Spleen (tissue), 11 donors: ENCODE measurements around the gene NUCB2. TPM values are rescaled to one million over a fixed set of nuclear protein-coding genes. Genes with fewer than 3 reads are reported as not detected.

Experiments
- DNase-seq: peaks from one replicate; pipeline ENCODE4 v3.0.0-alpha.2; 2020
- H3K27ac ChIP-seq, 8 donors: fragments of 200-600 bp; sonication (generic) in 7 of 8; 1 replicate in 4 of 8; 2 replicates in 4 of 8; pipeline versions ENCODE4 v1.5.0 to v1.8.0; 2016 to 2021; ENCODE audit warnings: inconsistent platforms in 4 of 8, mild to moderate bottlenecking in 4 of 8, moderate library complexity in 1 of 8
- H3K27me3 ChIP-seq, 7 donors: fragments of 200-600 bp; sonication (generic) in 6 of 7; replicated peaks in 1 of 7; 1 replicate in 4 of 7; 2 replicates in 3 of 7; pipeline versions ENCODE4 v1.5.0 to v1.8.0; 2016 to 2021; ENCODE audit warnings: inconsistent platforms in 3 of 7, mild to moderate bottlenecking in 1 of 7
- H3K36me3 ChIP-seq, 6 donors: fragments of 200-600 bp; sonication (generic) in 5 of 6; 1 replicate in 4 of 6; 2 replicates in 2 of 6; pipeline versions ENCODE4 v1.5.0 to v1.8.0; 2016 to 2021; ENCODE audit warnings: inconsistent platforms in 2 of 6
- H3K4me1 ChIP-seq, 6 donors: fragments of 200-600 bp; sonication (generic) in 5 of 6; 1 replicate in 3 of 6; 2 replicates in 3 of 6; pipeline versions ENCODE4 v1.5.0 to v1.8.0; 2016 to 2021; ENCODE audit warnings: inconsistent platforms in 3 of 6
- H3K4me3 ChIP-seq, 8 donors: fragments of 200-600 bp; sonication (generic) in 7 of 8; 1 replicate in 4 of 8; 2 replicates in 4 of 8; pipeline versions ENCODE4 v1.5.0 to v1.8.0; 2016 to 2021; ENCODE audit warnings: inconsistent platforms in 4 of 8, mild to moderate bottlenecking in 4 of 8, moderate library complexity in 2 of 8
- H3K9me3 ChIP-seq, 8 donors: fragments of 200-600 bp; sonication (generic) in 7 of 8; 1 replicate in 4 of 8; 2 replicates in 4 of 8; pipeline versions ENCODE4 v1.5.0 to v1.8.0; 2016 to 2021; ENCODE audit warnings: inconsistent platforms in 4 of 8
- POLR2A ChIP-seq, 3 donors: fragments of 450-650 bp; IDR thresholded peaks; one replicate each; pipeline ENCODE4 v1.5.1; 2017; ENCODE audit warnings: antibody characterized with exemption in 3 of 3, mild to moderate bottlenecking in 1 of 3
- POLR2AphosphoS5 ChIP-seq, 3 donors: sonication (generic); formaldehyde crosslinking; IDR thresholded peaks; one replicate each; pipeline ENCODE4 v1.5.1; 2017; ENCODE audit warnings: antibody characterized with exemption in 3 of 3
- WGBS, 5 donors: extraction: QIAGEN DNeasy Blood & Tissue Kit in 3 of 5; methylation state at CpG; one replicate each; pipeline versions ENCODE4 v1.1.5 to v1.1.7; 2013 to 2018; 5-methylcytosine and 5-hydroxymethylcytosine counted together
- intact Hi-C: fragments of 100-400 bp; cut with DNase I; formaldehyde crosslinking; loops from one replicate; pipeline ENCODE4 v1.15.0; 2023; ENCODE audit warnings: low total_unique reads
- polyA plus RNA-seq, 3 donors: library from polyadenylated mRNA; stranded (reverse); fragments of 200-250 nt; gene quantifications; one replicate each; pipeline ENCODE4 v1.2.1, GENCODE V29; 2013
- total RNA-seq, 7 donors: library from RNA; depleted of rRNA in 3 of 7; stranded (reverse); fragments of >200 nt in 3 of 7; fragmentation: NEBNext Ultra II Directional in 4 of 7; extraction: Animal tissue kit (Norgen Biotek cat#: 25700) in 4 of 7; gene quantifications; one replicate each; pipeline versions ENCODE4 v1.1.0 to v1.2.1, GENCODE V29; 2016 to 2021
- TF ChIP-seq, protein P1 (sequence below), 11 experiments: fragments of 200-600 bp in 7 of 11; fragments of 450-650 bp in 4 of 11; sonication (generic) in 4 of 11; IDR thresholded peaks in 8 of 11; conservative IDR thresholded peaks in 3 of 11; 1 replicate in 7 of 11; 2 replicates in 4 of 11; pipeline versions ENCODE4 v1.4.0 to v1.8.0; 2016 to 2021; ENCODE audit warnings: antibody characterized with exemption in 11 of 11, inconsistent platforms in 4 of 11, mild to moderate bottlenecking in 1 of 11
- donor health status: healthy with polysubstance abuse.
- donor health status: DM: no; HTN: no; CAD: no; lungs with moderate emphysema.
- donor health status: DM: no; HTN: no; CAD: no.
- donor health status: Bipolar disorder and iron deficiency.
- donor health status: healthy.
- donor health status: DM: no; HTN: no; CAD: no.
- donor health status: DM: yes; HTN: yes; CAD: no.

Gene NUCB2
- total and polyA plus RNA-seq, 10 donors, result 15.6 to 60.2 (median 46.2) TPM

DNA sequence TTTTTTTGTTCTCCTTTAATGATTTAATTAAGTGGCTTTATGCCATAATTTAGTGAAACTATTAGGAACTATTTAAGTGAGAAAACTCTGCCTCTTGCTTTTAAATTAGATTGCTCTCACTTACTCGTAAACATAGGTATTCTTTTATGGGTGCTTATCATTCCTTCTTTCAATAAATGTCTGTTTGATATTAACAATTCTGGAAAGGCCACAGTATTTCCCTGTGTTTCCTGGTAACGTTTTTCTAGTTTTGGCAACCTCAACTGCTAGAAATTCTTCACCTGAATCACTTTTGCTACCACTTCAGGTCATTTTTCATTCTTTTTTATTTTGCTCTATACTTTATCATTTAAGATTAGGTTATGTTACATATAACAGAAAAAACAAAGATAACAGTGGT lies 55.1 kb downstream of the NUCB2 start:
- H3K4me3 ChIP-seq, result no peak overlapping the region
- no peaks in the 10 kb centered on the region for H3K4me1 ChIP-seq
- no peak overlapping the region for H3K27ac ChIP-seq
- H3K36me3 ChIP-seq, result peaks cover 0 to 82% (median 21%) of the 10 kb centered on the region in 6 donors
- TF ChIP-seq, protein P1, sequence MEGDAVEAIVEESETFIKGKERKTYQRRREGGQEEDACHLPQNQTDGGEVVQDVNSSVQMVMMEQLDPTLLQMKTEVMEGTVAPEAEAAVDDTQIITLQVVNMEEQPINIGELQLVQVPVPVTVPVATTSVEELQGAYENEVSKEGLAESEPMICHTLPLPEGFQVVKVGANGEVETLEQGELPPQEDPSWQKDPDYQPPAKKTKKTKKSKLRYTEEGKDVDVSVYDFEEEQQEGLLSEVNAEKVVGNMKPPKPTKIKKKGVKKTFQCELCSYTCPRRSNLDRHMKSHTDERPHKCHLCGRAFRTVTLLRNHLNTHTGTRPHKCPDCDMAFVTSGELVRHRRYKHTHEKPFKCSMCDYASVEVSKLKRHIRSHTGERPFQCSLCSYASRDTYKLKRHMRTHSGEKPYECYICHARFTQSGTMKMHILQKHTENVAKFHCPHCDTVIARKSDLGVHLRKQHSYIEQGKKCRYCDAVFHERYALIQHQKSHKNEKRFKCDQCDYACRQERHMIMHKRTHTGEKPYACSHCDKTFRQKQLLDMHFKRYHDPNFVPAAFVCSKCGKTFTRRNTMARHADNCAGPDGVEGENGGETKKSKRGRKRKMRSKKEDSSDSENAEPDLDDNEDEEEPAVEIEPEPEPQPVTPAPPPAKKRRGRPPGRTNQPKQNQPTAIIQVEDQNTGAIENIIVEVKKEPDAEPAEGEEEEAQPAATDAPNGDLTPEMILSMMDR (IDR thresholded peaks at IDR 0.05 in 8 of 11, conservative IDR thresholded peaks at IDR 0.05 in 3 of 11), result no peak
- TF ChIP-seq POLR2A (IDR thresholded peaks at IDR 0.05) (no peak), POLR2AphosphoS5 (IDR thresholded peaks at IDR 0.05) (no peak)
- no peaks in the 10 kb centered on the region for H3K9me3 ChIP-seq
- WGBS, 5 donors, result 77 to 91% (median 87%) methylated on average over 2 of the region's 2 CpGs
- no peaks in the 10 kb centered on the region for H3K27me3 ChIP-seq
- DNase-seq, result no peak
- intact Hi-C loops, result no loop called here

GRCh38 chr11:17333799-17334586 lies 57.5 kb downstream of the NUCB2 start:
- no peaks in the 10 kb centered on the region for H3K27me3 ChIP-seq
- no peak for TF ChIP-seq POLR2A (IDR thresholded peaks at IDR 0.05)
- TF ChIP-seq POLR2AphosphoS5 (IDR thresholded peaks at IDR 0.05), result no peak
- TF ChIP-seq, protein P1 (IDR thresholded peaks at IDR 0.05 in 8 of 11, conservative IDR thresholded peaks at IDR 0.05 in 3 of 11), result no peak
- H3K4me1 ChIP-seq, result no peaks in the 10 kb centered on the region
- intact Hi-C loops, result no loop called here
- peaks cover 0 to 70% (median 17%) of the 10 kb centered on the region in 6 donors for H3K36me3 ChIP-seq
- no peaks in the 10 kb centered on the region for H3K9me3 ChIP-seq
- no peak overlapping the region for H3K4me3 ChIP-seq
- WGBS, 5 donors, result 79 to 83% (median 81%) methylated on average over 4 of the region's 4 CpGs
- no peak overlapping the region for H3K27ac ChIP-seq
- DNase-seq, result no peak

GRCh38 chr11:17343257-17343656 lies 66.7 kb downstream of the NUCB2 start:
- DNase-seq, result no peak
- Histone ChIP-seq H3K4me3 (no peak overlapping the region), H3K4me1 (no peaks in the 10 kb centered on the region), H3K9me3 (no peaks in the 10 kb centered on the region), H3K36me3 (peaks cover 0 to 10% (median 0%) of the 10 kb centered on the region in 6 donors), H3K27ac (no peak overlapping the region), H3K27me3 (no peaks in the 10 kb centered on the region)
- intact Hi-C loops, result no loop called here
- no peak for TF ChIP-seq POLR2A (IDR thresholded peaks at IDR 0.05)
- TF ChIP-seq POLR2AphosphoS5 (IDR thresholded peaks at IDR 0.05), result no peak
- TF ChIP-seq, protein P1 (IDR thresholded peaks at IDR 0.05 in 8 of 11, conservative IDR thresholded peaks at IDR 0.05 in 3 of 11), result no peak
- WGBS, 5 donors, result 96 to 100% (median 100%) methylated on average over 2 of the region's 2 CpGs

GRCh38 chr11:17343907-17344306 lies 67.4 kb downstream of the NUCB2 start:
- Histone ChIP-seq H3K4me3 (no peak overlapping the region), H3K27ac (no peak overlapping the region), H3K4me1 (no peaks in the 10 kb centered on the region), H3K9me3 (no peaks in the 10 kb centered on the region), H3K36me3 (peaks cover 0 to 10% (median 0%) of the 10 kb centered on the region in 6 donors), H3K27me3 (no peaks in the 10 kb centered on the region)
- intact Hi-C loops, result no loop called here
- TF ChIP-seq POLR2A (IDR thresholded peaks at IDR 0.05) (no peak), POLR2AphosphoS5 (IDR thresholded peaks at IDR 0.05) (no peak)
- TF ChIP-seq, protein P1 (IDR thresholded peaks at IDR 0.05 in 8 of 11, conservative IDR thresholded peaks at IDR 0.05 in 3 of 11), result no peak
- WGBS, 5 donors, result 81 to 90% (median 87%) methylated on average over 1 of the region's 1 CpG
- DNase-seq, result no peak
